T-helper 17 cell (primary cell): Measurements from ENCODE around the gene GRIK4. TPM values are rescaled to one million over a fixed set of nuclear protein-coding genes. Genes with fewer than 3 reads are reported as not detected.

Experiments used
- ATAC-seq: fragments of 150-1000 bp; cut with Tn5 transposase; 2 replicates; pipeline ENCODE4 v1.10.0; 2021; ENCODE audit warnings: mild to moderate bottlenecking, moderate library complexity
- DNase-seq, 3 donors: peaks; one replicate each; pipeline versions ENCODE4 v3.0.0 to v3.0.0-alpha.2; 2020 to 2021
- H3K9me3 ChIP-seq: one replicate; pipeline ENCODE4 v1.7.0; 2013; ENCODE audit warnings: low read length, mild to moderate bottlenecking; ENCODE audit not compliant: control insufficient read depth, poor library complexity, severe bottlenecking
- H3K27ac Mint-ChIP-seq: one replicate; pipeline ENCODE4 v1.8.0; 2022; ENCODE audit warnings: mild to moderate bottlenecking, moderate library complexity, mixed read lengths
- H3K27me3 Mint-ChIP-seq: one replicate; pipeline ENCODE4 v1.8.0; 2022; ENCODE audit warnings: mixed read lengths
- H3K36me3 Mint-ChIP-seq: one replicate; pipeline ENCODE4 v1.8.0; 2022; ENCODE audit warnings: low read depth, mixed read lengths
- H3K4me1 Mint-ChIP-seq: one replicate; pipeline ENCODE4 v1.8.0; 2022; ENCODE audit warnings: mild to moderate bottlenecking, mixed read lengths
- H3K4me3 Mint-ChIP-seq: one replicate; pipeline ENCODE4 v1.8.0; 2022; ENCODE audit warnings: mild to moderate bottlenecking, moderate library complexity, mixed read lengths
- total RNA-seq, 4 donors: library from RNA in 2 of 4; stranded (reverse) in 2 of 4; gene quantifications; one replicate each; pipeline ENCODE4 v1.2.3 and lab custom pipeline; 2022 to 2026

The GRIK4 gene
- total RNA-seq, 2 donors from 2014 or later, result 0.05 to 0.10 TPM

GRCh38 chr11:120817158-120817557, 305.6 kb downstream of the GRIK4 start:
- H3K36me3 Mint-ChIP-seq, result peaks cover 2% of the 10 kb centered on the region
- H3K4me1 Mint-ChIP-seq, result no peaks in the 10 kb centered on the region

GRCh38 chr11:120818097-120818496, 306.5 kb downstream of the GRIK4 start:
- ATAC-seq, result no peak
- H3K9me3 ChIP-seq, result no peaks in the 10 kb centered on the region
- no peak overlapping the region for H3K27ac Mint-ChIP-seq

More at GRCh38 chr11:120817158-120817557, 305.6 kb downstream of the GRIK4 start:
- Mint-ChIP-seq H3K27me3 (peaks cover 75% of the 10 kb centered on the region), H3K4me3 (no peak overlapping the region), H3K27ac (no peak overlapping the region)
- ATAC-seq (no peak), DNase-seq (no peak)
- H3K9me3 ChIP-seq, result no peaks in the 10 kb centered on the region

GRCh38 chr11:120819003-120819402, 307.5 kb downstream of the GRIK4 start:
- no peak overlapping the region for H3K27ac Mint-ChIP-seq
- H3K36me3 Mint-ChIP-seq, result peaks cover 2% of the 10 kb centered on the region
- peaks cover 80% of the 10 kb centered on the region for H3K27me3 Mint-ChIP-seq
- no peak for DNase-seq
- H3K4me3 Mint-ChIP-seq, result no peak overlapping the region
- H3K9me3 ChIP-seq, result no peaks in the 10 kb centered on the region
- no peaks in the 10 kb centered on the region for H3K4me1 Mint-ChIP-seq
- ATAC-seq, result no peak

More at GRCh38 chr11:120818097-120818496, 306.5 kb downstream of the GRIK4 start:
- Mint-ChIP-seq H3K4me1 (no peaks in the 10 kb centered on the region), H3K36me3 (peaks cover 2% of the 10 kb centered on the region), H3K4me3 (no peak overlapping the region), H3K27me3 (peaks cover 75% of the 10 kb centered on the region)
- DNase-seq, result no peak

- no peaks in the 10 kb centered on the region for H3K9me3 ChIP-seq
- Mint-ChIP-seq H3K27ac (no peak overlapping the region), H3K4me1 (no peaks in the 10 kb centered on the region), H3K27me3 (peaks cover 73% of the 10 kb centered on the region), H3K36me3 (peaks cover 2% of the 10 kb centered on the region), H3K4me3 (no peak overlapping the region)
- no peak for ATAC-seq
- DNase-seq, result no peak
Measured at GRCh38 chr11:120819437-120820365, 308.2 kb downstream of the GRIK4 start.

- no peaks in the 10 kb centered on the region for H3K9me3 ChIP-seq
- Mint-ChIP-seq H3K36me3 (peaks cover 5% of the 10 kb centered on the region), H3K4me3 (no peak overlapping the region), H3K27ac (no peak overlapping the region), H3K4me1 (peaks cover 4% of the 10 kb centered on the region), H3K27me3 (peaks cover 62% of the 10 kb centered on the region)
- no peak for DNase-seq
- ATAC-seq, result no peak
Measured at GRCh38 chr11:120823159-120823558, 311.6 kb downstream of the GRIK4 start.

GRCh38 chr11:120824242-120824641, 312.7 kb downstream of the GRIK4 start:
- DNase-seq, result no peak
- Mint-ChIP-seq H3K27me3 (peaks cover 60% of the 10 kb centered on the region), H3K4me1 (peaks cover 4% of the 10 kb centered on the region), H3K36me3 (peaks cover 5% of the 10 kb centered on the region), H3K27ac (no peak overlapping the region), H3K4me3 (no peak overlapping the region)
- no peaks in the 10 kb centered on the region for H3K9me3 ChIP-seq
- no peak for ATAC-seq

- H3K9me3 ChIP-seq, result no peaks in the 10 kb centered on the region
- DNase-seq, result no peak
- peaks cover 3% of the 10 kb centered on the region for H3K36me3 Mint-ChIP-seq
- peaks cover 4% of the 10 kb centered on the region for H3K4me1 Mint-ChIP-seq
- H3K4me3 Mint-ChIP-seq, result no peak overlapping the region
- no peak for ATAC-seq
- peaks cover 58% of the 10 kb centered on the region for H3K27me3 Mint-ChIP-seq
- H3K27ac Mint-ChIP-seq, result no peak overlapping the region
Measured at GRCh38 chr11:120827198-120827597, 315.6 kb downstream of the GRIK4 start.

GRCh38 chr11:120827820-120828219, 316.3 kb downstream of the GRIK4 start:
- ATAC-seq (no peak), DNase-seq (no peak)
- H3K4me3 Mint-ChIP-seq, result no peak overlapping the region
- no peak overlapping the region for H3K27ac Mint-ChIP-seq
- no peaks in the 10 kb centered on the region for H3K9me3 ChIP-seq
- peaks cover 59% of the 10 kb centered on the region for H3K27me3 Mint-ChIP-seq
- H3K36me3 Mint-ChIP-seq, result peaks cover 3% of the 10 kb centered on the region
- peaks cover 4% of the 10 kb centered on the region for H3K4me1 Mint-ChIP-seq

- Mint-ChIP-seq H3K27me3 (peaks cover 62% of the 10 kb centered on the region), H3K27ac (no peak overlapping the region), H3K4me3 (no peak overlapping the region), H3K4me1 (peaks cover 6% of the 10 kb centered on the region), H3K36me3 (peaks cover 3% of the 10 kb centered on the region)
- ATAC-seq (no peak), DNase-seq (no peak)
- no peaks in the 10 kb centered on the region for H3K9me3 ChIP-seq
Measured at GRCh38 chr11:120828847-120829246, 317.3 kb downstream of the GRIK4 start.

GRCh38 chr11:120830085-120830620, 318.6 kb downstream of the GRIK4 start:
- Mint-ChIP-seq H3K4me1 (peaks cover 6% of the 10 kb centered on the region), H3K4me3 (no peak overlapping the region)

GRCh38 chr11:120832481-120833238, 321.1 kb downstream of the GRIK4 start:
- peaks cover 8% of the 10 kb centered on the region for H3K4me1 Mint-ChIP-seq
- H3K27me3 Mint-ChIP-seq, result peaks cover 70% of the 10 kb centered on the region
- H3K4me3 Mint-ChIP-seq, result no peak overlapping the region
- DNase-seq (no peak), ATAC-seq (no peak)
- peaks cover 3% of the 10 kb centered on the region for H3K36me3 Mint-ChIP-seq
- no peak overlapping the region for H3K27ac Mint-ChIP-seq
- no peaks in the 10 kb centered on the region for H3K9me3 ChIP-seq

More at GRCh38 chr11:120830085-120830620, 318.6 kb downstream of the GRIK4 start:
- Mint-ChIP-seq H3K36me3 (peaks cover 3% of the 10 kb centered on the region), H3K27ac (no peak overlapping the region), H3K27me3 (peaks cover 61% of the 10 kb centered on the region)
- H3K9me3 ChIP-seq, result no peaks in the 10 kb centered on the region
- no peak for DNase-seq
- no peak for ATAC-seq

- H3K4me1 Mint-ChIP-seq, result peaks cover 5% of the 10 kb centered on the region
- H3K4me3 Mint-ChIP-seq, result no peak overlapping the region
- ATAC-seq (no peak), DNase-seq (no peak)
- H3K9me3 ChIP-seq, result no peaks in the 10 kb centered on the region
- no peak overlapping the region for H3K27ac Mint-ChIP-seq
- H3K27me3 Mint-ChIP-seq, result peaks cover 59% of the 10 kb centered on the region
- no peaks in the 10 kb centered on the region for H3K36me3 Mint-ChIP-seq
Measured at GRCh38 chr11:120834686-120835210, 323.2 kb downstream of the GRIK4 start.
